HG03439 (cell line): ENCODE results near the gene DENND6B.
"Not testable (repeated sequence)": the region's sequence is repeated elsewhere in the genome, so short reads cannot be mapped to it uniquely, and the experiment has no call there.

Experiments used
- ATAC-seq: cut with Tn5 transposase; IDR thresholded peaks from one replicate; pipeline ENCODE4 v1.9.1; 2021; ENCODE audit warnings: mild to moderate bottlenecking, moderate library complexity; ENCODE audit not compliant: unreplicated experiment

The DENND6B gene

GRCh38 chr22:50339945-50340879 is 13.4 kb upstream of the DENND6B start:
- no peak for ATAC-seq

- no peak for ATAC-seq
These were observed 12.1 kb upstream of the DENND6B start for GRCh38 chr22:50338860-50339462.

GRCh38 chr22:50338042-50338573 is 11.3 kb upstream of the DENND6B start:
- ATAC-seq = no peak

- ATAC-seq = no peak
These were observed 10.6 kb upstream of the DENND6B start for GRCh38 chr22:50337262-50338041.

DNA sequence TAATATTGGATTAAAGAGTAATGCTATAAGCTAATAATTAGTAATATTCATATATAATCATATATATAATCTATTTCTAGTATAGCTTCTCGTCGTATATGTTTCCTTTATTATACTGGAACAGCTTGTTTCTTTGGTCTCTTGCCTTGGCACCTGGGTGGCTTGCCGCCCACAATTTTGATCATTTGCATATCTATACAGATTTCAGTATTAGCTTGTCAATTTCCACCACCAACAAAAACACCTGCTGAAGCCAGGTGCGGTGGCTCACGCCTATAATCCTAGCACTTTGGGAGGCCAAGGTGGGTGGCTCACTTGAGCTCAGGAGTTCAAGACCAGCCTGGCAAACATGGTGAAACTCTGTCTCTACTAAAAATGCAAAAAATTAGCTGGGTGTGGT is 7.6 kb upstream of the DENND6B start:
- not testable (repeated sequence) for ATAC-seq

GRCh38 chr22:50329236-50329635 is 2.4 kb upstream of the DENND6B start:
- no peak for ATAC-seq

DNA sequence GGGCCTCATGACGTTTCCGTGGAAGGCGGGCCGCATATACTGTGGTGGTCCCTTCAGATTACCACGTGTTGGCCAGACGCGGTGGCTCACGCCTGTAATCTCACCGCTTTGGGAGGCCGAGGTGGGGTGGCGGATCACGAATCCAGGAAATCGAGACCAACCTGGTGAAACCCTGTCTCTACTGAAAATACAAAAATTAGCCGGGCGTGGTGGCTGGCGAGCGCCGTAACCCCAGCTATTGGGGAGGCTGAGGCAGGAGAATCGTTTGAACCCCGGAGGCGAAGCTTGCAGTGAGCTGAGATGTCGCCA is 853 bp upstream of the DENND6B start:
- no peak for ATAC-seq

GRCh38 chr22:50326225-50326955 is 422 bp downstream of the DENND6B start:
- peak; percentile 4 for ATAC-seq

DNA sequence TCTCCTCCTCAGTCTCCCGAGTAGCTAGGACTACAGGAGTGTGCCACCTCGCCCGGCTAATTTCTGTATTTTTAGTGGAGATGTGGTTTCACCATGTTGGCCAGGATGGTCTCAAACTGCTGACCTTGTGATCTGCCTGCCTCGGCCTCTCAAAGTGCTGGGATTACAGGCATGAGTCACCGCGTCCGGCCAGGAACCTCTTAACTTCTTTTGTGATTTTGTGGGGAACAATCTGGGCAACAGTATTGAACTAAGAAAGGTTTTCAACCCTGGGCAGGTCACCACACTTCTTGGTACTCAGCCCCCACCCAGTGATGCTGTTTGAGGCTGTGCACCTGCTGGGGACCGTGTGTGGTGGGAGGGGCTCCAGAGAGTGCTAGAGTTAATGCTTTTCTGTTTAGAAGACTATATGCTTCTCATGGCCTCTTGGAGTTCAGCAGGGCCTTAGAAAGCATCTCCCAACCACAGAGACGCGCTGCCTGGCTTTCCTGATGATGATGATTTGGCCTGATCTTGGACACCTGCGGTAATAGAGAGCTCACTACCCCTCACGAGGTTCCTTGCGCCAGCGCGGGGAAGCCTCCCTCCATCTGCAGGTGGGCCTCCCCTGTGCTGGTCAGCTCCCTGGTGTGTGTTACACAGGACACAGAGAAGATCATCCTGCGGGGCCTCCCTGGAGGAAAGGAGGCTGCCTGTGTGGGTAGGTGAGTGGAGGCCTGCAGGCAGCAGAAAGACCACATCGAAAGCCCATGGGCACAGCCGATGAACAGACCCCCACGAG is 1.2 kb downstream of the DENND6B start:
- no peak for ATAC-seq

- no peak for ATAC-seq
These were observed 2.9 kb downstream of the DENND6B start for GRCh38 chr22:50323900-50324299.

GRCh38 chr22:50322382-50323104 is 4.3 kb downstream of the DENND6B start:
- ATAC-seq = not testable (repeated sequence)

- ATAC-seq = no peak
These were observed 6.0 kb downstream of the DENND6B start for GRCh38 chr22:50320671-50321325.

- no peak for ATAC-seq
These were observed 6.7 kb downstream of the DENND6B start for GRCh38 chr22:50320116-50320515.

GRCh38 chr22:50319503-50319951 is 7.3 kb downstream of the DENND6B start:
- ATAC-seq = no peak

DNA sequence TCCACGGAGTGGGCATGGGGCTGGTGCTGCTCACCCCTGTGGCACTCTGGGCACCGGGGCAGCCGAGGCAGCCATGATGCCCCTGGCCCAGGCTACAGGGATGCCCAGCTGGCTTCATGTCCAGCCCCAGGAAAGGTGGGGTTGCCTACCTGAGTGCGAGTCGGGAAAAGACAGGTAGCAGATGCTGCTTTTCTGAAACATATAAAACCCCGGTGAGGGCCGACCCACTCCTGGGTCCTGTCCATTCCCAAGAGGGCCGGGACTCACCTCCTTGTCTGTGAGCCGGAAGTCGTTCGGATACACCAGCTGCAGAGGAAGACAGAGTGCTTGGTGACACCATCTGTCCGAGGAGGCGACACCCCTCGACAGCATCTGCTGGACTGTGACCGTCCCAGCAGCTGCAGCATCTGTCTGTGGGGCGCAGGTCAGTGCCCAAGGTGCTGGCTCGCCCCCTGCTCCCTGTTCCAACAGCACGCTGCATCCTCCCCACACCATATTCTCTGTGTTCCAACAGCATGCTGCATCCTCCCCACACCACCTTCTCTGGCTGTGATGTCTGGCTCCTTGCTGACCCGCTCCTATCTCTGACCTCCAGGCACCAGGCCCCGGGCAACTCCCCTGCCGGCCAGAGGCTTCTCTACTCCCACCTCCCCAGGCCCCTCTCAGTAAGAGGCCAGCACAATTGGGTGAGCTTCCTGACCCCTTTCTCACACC is 8.0 kb downstream of the DENND6B start:
- no peak for ATAC-seq

- ATAC-seq = no peak
These were observed 8.5 kb downstream of the DENND6B start for GRCh38 chr22:50318356-50318697.

DNA sequence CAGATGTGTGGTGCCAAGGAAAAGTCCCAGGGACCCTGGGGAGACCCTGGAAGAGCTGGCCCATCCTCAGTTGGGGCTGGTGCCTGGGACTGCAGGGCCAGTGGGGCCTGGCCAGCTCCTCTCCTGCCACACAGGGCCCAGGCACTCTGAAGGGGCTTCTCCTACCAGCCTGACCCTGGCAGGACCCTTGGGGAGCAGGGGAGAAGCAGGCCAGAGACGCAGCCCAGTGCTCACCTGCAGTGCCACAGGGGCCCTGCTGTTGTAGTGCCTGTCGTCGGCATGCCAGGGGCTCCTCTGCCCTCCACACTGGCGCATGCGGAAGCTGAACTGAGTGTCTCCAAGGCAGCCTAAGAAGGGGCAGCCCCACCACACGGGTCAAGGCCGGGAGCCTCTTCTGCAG is 9.1 kb downstream of the DENND6B start:
- ATAC-seq = no peak

DNA sequence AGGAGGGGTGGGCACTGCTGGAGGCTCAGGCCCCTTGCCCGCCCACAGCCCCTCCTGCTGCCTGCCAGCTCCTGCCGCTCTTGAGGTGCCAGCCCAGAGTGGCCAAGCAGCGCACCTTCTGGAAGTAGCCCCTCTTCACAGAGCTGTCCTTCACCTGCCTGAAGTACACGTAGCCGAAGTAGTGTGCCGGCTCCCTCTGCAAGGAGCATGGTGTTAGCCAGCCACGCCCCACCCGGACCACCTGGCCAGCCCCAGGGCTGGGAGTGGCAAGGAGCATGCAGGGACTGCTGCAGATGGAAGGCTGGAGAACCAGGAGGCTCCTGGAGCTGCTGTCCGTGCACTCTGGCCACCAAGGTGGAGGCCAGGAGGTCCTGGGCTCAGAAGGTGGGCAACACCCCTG is 9.6 kb downstream of the DENND6B start:
- ATAC-seq = no peak
